A673 (cell line): ENCODE data around the gene ACP4. TPM values are rescaled to one million over a fixed set of nuclear protein-coding genes. Genes with fewer than 3 reads are reported as not detected.

Experiments used
- BruUV-seq: library from RNA; stranded (reverse); fragments of 400-500 nt; replicated peaks from 2 replicates; lab custom pipeline; 2021; lab: Mats Ljungman, UMichigan
- CTCF ChIA-PET: fragments of 300-600 bp; sonication (Branson Sonifier 250); formaldehyde crosslinking; loops from one replicate; lab custom pipeline; 2022; ENCODE audit warnings: antibody characterized with exemption; lab: Charles Lee
- POLR2A ChIA-PET: fragments of 300-600 bp; sonication (Branson Sonifier 250); formaldehyde crosslinking; loops from one replicate; lab custom pipeline; 2022; ENCODE audit warnings: antibody characterized with exemption; ENCODE audit not compliant: low non-redundant PET; lab: Charles Lee
- DNase-seq: peaks from one replicate; pipeline ENCODE4 v3.0.0-alpha.2; 2015; ENCODE audit warnings: low spot score
- H3K27ac ChIP-seq: fragments of 200-600 bp; sonication (generic); 2 replicates; pipeline ENCODE4 v1.5.1; 2016; ENCODE audit warnings: mixed run types, low read depth, mild to moderate bottlenecking, mixed read lengths, antibody characterized with exemption, low read length; ENCODE audit not compliant: poor library complexity, severe bottlenecking
- H3K27me3 ChIP-seq: fragments of 200-600 bp; sonication (generic); replicated peaks from 2 replicates; pipeline ENCODE4 v1.6.1; 2017; ENCODE audit warnings: mixed run types, low read depth, mild to moderate bottlenecking, mixed read lengths, antibody characterized with exemption, low read length; ENCODE audit not compliant: insufficient read depth, poor library complexity
- H3K36me3 ChIP-seq: fragments of 200-600 bp; sonication (generic); 2 replicates; pipeline ENCODE4 v1.6.1; 2016; ENCODE audit warnings: mixed run types, mild to moderate bottlenecking, mixed read lengths, antibody characterized with exemption, low read length; ENCODE audit not compliant: insufficient read depth, poor library complexity, severe bottlenecking
- H3K4me1 ChIP-seq: fragments of 200-600 bp; sonication (generic); 2 replicates; pipeline ENCODE4 v1.6.1; 2017; ENCODE audit warnings: mixed run types, mild to moderate bottlenecking, mixed read lengths, antibody characterized with exemption, low read length; ENCODE audit not compliant: insufficient read depth, poor library complexity, severe bottlenecking
- H3K4me3 ChIP-seq: fragments of 200-600 bp; sonication (generic); 2 replicates; pipeline ENCODE4 v1.5.1; 2016; ENCODE audit warnings: low read depth, mixed run types, mild to moderate bottlenecking, mixed read lengths, low read length; ENCODE audit not compliant: poor library complexity, severe bottlenecking
- H3K9me3 ChIP-seq: fragments of 200-600 bp; sonication (generic); 2 replicates; pipeline ENCODE4 v1.6.1; 2016; ENCODE audit warnings: mixed run types, low read depth, mild to moderate bottlenecking, mixed read lengths, antibody characterized with exemption, low read length; ENCODE audit not compliant: poor library complexity, severe bottlenecking
- CTCF ChIP-seq: fragments of 300-800, 200-600 bp; sonication (generic); conservative IDR thresholded peaks from 2 replicates; pipeline ENCODE4 v1.5.1; 2017; ENCODE audit warnings: low read depth, mild to moderate bottlenecking, antibody characterized with exemption, low read length, moderate library complexity, mixed read lengths
- EZH2 ChIP-seq: fragments of 200-600 bp; sonication (generic); IDR thresholded peaks from 2 replicates; pipeline ENCODE4 v1.6.1; 2017; ENCODE audit warnings: borderline replicate concordance, low read depth, mild to moderate bottlenecking, mixed read lengths, antibody characterized with exemption, low read length; ENCODE audit not compliant: poor library complexity, severe bottlenecking
- intact Hi-C: fragments of 100-400 bp; cut with micrococcal nuclease; formaldehyde crosslinking; loops from one replicate; pipeline ENCODE4 v1.10.0; 2022; ENCODE audit not compliant: unreplicated experiment
- total RNA-seq: library from RNA; stranded (reverse); gene quantifications from 2 replicates; pipeline ENCODE4 v1.2.3, GENCODE V29; 2021

Gene ACP4
- total RNA-seq, 1 experiment from 2014 or later = not detected

- TF ChIP-seq EZH2 (no peak), CTCF (no peak)
- Histone ChIP-seq H3K4me1 (no peaks in the 10 kb centered on the region), H3K9me3 (no peaks in the 10 kb centered on the region), H3K36me3 (no peaks in the 10 kb centered on the region), H3K27ac (no peak overlapping the region), H3K27me3 (peaks cover 10% of the 10 kb centered on the region), H3K4me3 (no peak overlapping the region)
- intact Hi-C loops = no loop called here
- no TSS peak for BruUV-seq
- DNase-seq = no peak
- CTCF ChIA-PET = no interaction called here
- POLR2A ChIA-PET = no interaction called here
Observed at GRCh38 chr19:50821248-50821612, 31.0 kb downstream of the ACP4 start.

DNA sequence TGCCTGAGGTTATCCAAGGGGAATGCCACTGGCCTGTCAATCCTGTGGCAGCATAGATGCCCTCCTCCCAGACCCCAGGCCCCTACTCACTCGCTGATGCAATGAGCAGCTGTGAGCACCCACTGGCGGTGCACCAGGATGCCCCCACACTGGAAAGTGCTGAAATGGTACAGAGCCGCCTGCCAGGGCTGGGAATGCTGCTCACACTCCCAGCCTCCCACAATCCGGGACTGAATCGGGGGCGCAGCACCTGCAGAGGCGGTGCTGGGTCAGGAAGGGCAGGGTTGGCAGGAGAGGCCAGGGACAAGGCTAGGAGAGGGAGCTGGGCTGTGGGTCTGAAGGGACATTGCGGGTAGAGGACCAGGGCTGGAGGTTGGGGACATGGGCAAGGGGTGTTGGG, 31.4 kb downstream of the ACP4 start:
- H3K36me3 ChIP-seq = no peaks in the 10 kb centered on the region
- H3K9me3 ChIP-seq = no peaks in the 10 kb centered on the region
- H3K27ac ChIP-seq = no peak overlapping the region
- peaks cover 10% of the 10 kb centered on the region for H3K27me3 ChIP-seq
- ChIA-PET POLR2A (no interaction called here), CTCF (no interaction called here)
- intact Hi-C loops = no loop called here
- BruUV-seq = no TSS peak
- TF ChIP-seq CTCF = no peak
- no peaks in the 10 kb centered on the region for H3K4me1 ChIP-seq
- no peak for DNase-seq
- H3K4me3 ChIP-seq = no peak overlapping the region

DNA sequence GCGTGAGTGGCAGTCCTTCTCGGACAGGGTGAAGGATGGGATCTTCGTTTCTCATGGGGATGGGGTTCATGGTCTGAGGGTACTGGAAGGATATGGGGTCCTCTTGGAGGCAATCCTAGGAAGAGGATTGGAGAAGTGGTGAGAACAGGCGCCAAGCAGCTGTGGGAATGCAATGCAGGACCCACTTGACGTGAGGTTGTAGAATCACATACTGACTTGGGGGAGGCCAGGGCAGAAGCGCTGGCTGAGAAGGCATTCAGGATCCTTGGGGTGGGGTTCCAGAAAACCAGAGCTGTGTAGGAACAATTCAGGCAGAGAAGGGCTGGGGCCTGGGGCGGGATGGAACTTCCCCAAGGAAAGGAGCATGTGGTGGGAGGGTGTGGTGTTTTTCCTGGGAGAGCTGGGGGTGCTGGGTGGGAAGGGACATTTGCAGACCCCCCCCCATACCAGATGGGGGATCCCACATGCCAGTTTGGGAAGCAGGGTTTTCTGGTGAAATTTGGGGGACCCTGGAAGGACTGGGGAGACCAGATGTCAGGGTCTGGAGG, 32.5 kb downstream of the ACP4 start:
- H3K4me3 ChIP-seq = no peak overlapping the region
- peaks cover 10% of the 10 kb centered on the region for H3K27me3 ChIP-seq
- ChIA-PET POLR2A (no interaction called here), CTCF (no interaction called here)
- H3K4me1 ChIP-seq = no peaks in the 10 kb centered on the region
- no peak overlapping the region for H3K27ac ChIP-seq
- no peak for DNase-seq
- BruUV-seq = no TSS peak
- H3K36me3 ChIP-seq = no peaks in the 10 kb centered on the region
- intact Hi-C loops = no loop called here
- H3K9me3 ChIP-seq = no peaks in the 10 kb centered on the region
- TF ChIP-seq EZH2 (no peak), CTCF (no peak)
